ENCODE results near the gene GDPD5. TPM values are rescaled to one million over a fixed set of nuclear protein-coding genes. Genes with fewer than 3 reads are reported as not detected.

GDPD5 gene
- total and polyA plus RNA-seq, 10 of the 15 experiments (the other 5 are each of a cell fraction or from before 2014, with no cell fraction given) = 0.10 to 30.0 (median 6.7) TPM

- no peak for TF ChIP-seq ZNF592 (IDR thresholded peaks at IDR 0.05)
- TF ChIP-seq SUPT20H (IDR thresholded peaks at IDR 0.05; ENCODE audit: borderline replicate concordance, control insufficient read depth, low read depth, low read length) = no peak
- TF ChIP-seq IRF3 (IDR thresholded peaks at IDR 0.05) = no peak
- TF ChIP-seq MLLT1 (IDR thresholded peaks at IDR 0.05) = no peak
- TF ChIP-seq KDM1A (IDR thresholded peaks at IDR 0.05; ENCODE audit: borderline replicate concordance) = no peak
These were observed 49.2 kb upstream of the GDPD5 start (continued) for GRCh38 chr11:75574698-75575602.
